HG02885 (cell line): ENCODE results near the gene MAPK8IP3.
"Not testable (repeated sequence)": the region's sequence is repeated elsewhere in the genome, so short reads cannot be mapped to it uniquely, and the experiment has no call there.

ENCODE experiments used
- ATAC-seq: cut with Tn5 transposase; IDR thresholded peaks from one replicate; pipeline ENCODE4 v1.9.1; 2021; ENCODE audit warnings: mild to moderate bottlenecking; ENCODE audit not compliant: unreplicated experiment, poor library complexity

Gene MAPK8IP3

DNA sequence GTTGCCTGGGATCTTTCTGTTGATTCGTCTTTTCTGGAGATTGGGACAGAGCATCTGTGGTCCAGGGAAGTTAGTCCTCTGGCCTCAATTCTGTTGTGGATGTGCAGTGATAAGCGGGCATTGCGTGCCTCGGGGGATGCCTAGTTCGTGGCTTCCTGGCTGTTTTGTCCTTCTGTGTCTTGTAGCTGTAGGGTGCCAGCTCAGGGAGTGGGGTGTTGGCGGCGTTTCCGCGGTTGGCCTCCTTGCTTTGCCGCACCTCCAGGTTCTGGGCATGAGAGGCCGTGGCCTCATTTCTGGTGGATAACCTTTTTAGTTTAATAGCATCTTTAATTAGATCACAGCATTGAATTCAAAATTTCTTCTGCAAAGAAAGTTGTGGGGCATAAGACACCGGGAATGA lies 29.3 kb upstream of the MAPK8IP3 start:
- ATAC-seq, result no peak

DNA sequence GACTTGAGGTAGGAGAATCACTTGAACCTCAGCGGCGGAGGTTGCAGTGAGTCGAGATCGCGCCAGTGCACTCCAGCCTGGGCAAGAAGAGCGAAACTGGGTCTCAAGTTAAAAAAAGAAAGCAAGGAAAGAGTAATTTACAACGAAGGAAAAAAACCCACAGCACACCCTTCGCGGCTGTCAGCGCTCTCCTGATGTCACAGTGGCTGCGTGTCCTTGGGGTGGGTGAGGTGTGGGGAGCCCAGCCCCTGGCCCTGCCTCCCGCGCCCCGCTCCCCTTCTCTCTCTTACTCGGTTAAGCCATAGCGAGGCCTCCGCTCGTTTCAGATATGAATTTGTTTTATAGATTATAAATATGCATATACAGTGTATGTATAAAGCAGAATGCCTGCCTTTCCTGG lies 28.7 kb upstream of the MAPK8IP3 start:
- no peak for ATAC-seq

- ATAC-seq, result peak; percentile 95
These were observed 28.0 kb upstream of the MAPK8IP3 start, which contains the start of gene JPT2 for GRCh38 chr16:1677942-1678499. TSS of gene JPT2 (plus strand) at chr16:1678279. CDS start at chr16:1678313, 34 bp downstream.

DNA sequence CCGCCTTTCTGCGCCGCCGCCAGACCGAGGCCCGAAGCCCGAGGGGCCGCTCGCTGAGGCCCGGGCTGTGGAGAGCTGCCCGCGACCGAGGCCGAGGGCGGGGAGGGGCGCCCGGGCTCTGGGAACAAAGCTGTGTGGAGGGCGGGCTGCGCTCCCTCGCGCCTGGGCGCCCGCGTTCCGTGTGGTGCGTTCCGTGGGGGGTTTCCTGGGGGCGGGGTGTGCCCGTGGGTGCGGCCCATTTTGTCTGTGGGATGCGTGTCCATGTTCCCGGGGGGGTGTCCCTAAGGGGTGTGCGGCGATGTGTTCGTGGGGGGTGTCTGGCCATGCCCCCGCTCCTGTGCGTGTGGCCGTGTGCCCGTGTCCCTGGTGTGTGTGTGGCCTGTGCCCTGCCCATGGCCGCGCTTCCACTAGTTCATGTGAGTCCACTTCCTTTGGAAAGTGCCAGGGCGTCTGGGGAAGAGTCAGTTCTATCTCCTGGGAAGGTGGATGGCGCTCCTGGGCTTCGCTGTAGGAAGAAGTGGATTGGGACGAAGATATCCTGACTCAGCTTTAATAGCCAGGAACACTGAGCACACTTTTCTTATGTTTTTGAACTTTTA lies 27.4 kb upstream of the MAPK8IP3 start:
- peak; percentile 12 for ATAC-seq

- no peak for ATAC-seq
These were observed 25.6 kb upstream of the MAPK8IP3 start for GRCh38 chr16:1680361-1680760.

GRCh38 chr16:1681032-1681431 lies 25.0 kb upstream of the MAPK8IP3 start:
- no peak for ATAC-seq

DNA sequence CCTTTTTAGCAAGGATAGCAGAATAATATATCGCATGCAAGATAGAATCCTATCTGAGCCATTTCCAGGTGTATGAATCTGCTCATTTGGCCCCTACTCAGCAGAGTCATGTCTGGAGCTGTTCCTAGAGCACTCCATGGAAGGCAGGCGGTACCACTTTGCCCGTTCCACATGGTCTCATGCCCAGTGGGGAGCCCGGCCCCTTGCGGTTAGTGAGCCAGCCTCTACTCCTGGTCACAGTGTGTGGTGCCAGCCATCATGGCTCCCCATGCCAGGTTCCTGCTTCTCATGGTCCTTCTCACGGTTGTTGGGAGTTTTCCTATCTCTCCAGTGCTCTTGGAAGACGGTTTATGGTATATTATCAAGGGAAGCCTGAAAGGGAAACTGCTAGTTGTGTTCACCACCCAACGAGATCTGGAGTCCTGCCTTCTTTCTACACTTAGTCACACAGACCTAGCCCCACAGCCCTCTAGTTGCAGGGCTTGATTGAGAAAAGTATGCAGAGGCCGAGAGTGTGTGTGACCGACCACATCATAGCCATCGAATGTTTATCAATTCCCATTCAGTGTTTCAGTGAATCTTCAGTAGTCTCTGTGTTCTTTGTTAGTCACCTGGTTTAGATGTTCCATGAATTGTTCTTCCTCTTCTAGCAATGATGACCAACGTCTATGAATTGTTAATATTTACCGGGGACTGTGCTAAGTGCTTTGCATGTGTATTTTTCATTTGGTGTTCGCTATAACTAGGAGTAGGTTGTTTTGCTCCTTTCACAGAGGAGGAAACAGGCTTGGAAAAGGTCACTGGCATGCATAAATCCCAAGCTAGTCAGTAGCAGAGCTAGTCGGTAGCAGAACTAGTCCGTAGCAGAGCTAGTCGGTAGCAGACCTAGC lies 18.3 kb upstream of the MAPK8IP3 start:
- no peak for ATAC-seq

DNA sequence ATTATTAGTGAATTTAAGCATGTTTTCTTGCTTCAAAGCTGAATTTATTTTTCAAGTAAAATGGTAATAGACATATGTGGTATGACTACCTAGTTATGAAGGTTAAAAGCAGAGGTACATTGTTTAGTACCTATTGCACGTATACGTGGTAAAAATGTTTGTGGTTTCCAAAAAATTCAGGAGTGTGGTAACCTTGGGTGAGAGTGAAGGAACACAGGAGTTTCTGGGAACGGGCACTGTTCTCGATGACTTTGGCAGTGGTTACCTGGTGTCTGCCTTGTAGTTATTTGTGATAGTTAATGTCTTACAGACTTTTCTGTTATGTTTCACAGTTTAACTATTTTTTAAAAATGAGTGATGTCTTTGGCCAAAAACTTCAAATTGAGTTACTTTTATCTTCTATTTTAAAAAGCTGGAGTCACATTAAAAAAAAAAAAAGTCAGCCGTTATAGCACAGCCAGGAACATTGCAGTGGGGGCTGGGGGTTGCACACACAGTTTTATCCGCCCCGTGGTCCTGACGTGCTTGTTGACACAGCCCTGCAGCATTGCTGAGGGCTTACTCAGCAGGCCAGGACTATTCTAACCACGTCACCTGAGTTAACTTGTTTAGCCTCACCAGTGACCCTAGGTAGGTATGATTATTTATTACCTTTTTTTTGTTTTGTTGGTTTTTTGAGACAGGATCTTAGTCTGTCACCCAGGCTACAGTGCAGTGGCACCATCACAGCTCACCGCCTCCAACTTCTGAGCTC lies 17.0 kb upstream of the MAPK8IP3 start:
- no peak for ATAC-seq

DNA sequence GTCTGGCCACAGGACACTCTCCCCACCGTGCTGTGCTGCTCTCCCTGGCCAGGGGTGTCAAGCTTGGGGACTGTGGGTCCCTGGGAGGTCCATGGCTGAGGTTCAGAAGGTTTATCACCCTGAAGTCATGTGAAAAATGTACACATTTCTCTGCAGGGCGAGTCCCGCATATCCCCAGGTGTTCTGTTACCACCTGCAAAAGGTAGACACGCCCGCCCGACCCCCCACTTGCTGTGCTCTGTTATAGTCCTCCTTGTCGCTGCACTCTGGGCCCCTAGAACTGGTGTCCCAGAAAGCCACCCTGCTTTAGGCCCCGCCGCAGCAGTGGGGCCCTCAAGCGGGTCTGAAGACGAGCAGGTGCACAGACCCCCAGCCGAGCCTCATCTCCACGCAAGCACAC lies 16.1 kb upstream of the MAPK8IP3 start:
- ATAC-seq, result no peak

- no peak for ATAC-seq
These were observed 15.2 kb upstream of the MAPK8IP3 start for GRCh38 chr16:1690810-1691209.

DNA sequence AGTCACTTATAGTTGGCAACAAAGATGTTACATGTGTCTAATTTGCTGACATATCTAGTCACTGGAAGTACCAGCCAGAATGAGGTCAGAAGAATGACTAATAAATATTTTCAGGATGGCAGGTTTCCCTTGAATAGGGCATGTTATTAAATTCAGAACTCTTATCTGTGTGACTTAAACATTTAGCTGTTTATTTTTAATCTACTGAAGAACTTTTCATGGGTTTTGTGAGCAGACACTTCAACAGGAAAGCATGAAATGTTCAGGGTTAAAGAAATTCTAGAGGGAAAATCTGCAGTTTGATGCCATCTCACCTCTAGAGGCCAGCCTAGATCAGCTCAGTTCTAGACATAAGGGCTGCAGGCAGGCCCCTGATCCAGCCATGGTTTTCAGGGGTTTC lies 14.7 kb upstream of the MAPK8IP3 start:
- no peak for ATAC-seq

GRCh38 chr16:1691956-1692355 lies 14.0 kb upstream of the MAPK8IP3 start:
- ATAC-seq, result no peak

DNA sequence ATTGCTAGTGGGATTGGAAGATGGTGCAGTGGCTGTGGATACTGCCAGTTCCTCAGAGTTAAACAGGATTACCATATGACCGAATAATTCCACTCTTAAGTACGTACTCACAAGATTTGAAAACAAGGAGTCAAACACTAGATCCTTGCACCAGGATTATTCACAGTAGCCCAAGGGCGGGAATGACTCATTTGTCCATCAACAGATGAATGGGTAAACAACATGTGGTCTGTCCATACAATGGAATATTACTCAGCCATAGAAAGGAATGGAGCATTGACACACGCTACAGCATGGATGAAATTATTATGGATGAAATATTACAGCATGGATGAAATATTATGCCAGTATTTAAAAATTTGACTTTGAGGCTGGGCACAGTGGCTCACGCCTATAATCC lies 9.1 kb upstream of the MAPK8IP3 start:
- ATAC-seq, result no peak

GRCh38 chr16:1698680-1699079 lies 7.3 kb upstream of the MAPK8IP3 start:
- no peak for ATAC-seq

DNA sequence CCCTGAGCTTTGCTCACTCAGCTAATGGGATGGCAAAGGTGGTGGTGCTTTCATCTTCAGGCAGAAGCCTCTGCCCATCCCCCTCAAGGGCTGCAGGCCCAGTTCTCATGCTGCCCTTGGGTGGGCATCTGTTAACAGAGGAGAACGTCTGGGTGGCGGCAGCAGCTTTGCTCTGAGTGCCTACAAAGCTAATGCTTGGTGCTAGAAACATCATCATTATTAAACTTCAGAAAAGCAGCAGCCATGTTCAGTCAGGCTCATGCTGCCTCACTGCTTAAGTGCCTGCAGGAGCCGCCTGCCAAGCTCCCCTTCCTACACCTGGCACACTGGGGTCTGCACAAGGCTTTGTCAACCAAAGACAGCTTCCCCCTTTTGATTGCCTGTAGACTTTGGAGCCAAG lies 5.7 kb upstream of the MAPK8IP3 start:
- ATAC-seq, result no peak

DNA sequence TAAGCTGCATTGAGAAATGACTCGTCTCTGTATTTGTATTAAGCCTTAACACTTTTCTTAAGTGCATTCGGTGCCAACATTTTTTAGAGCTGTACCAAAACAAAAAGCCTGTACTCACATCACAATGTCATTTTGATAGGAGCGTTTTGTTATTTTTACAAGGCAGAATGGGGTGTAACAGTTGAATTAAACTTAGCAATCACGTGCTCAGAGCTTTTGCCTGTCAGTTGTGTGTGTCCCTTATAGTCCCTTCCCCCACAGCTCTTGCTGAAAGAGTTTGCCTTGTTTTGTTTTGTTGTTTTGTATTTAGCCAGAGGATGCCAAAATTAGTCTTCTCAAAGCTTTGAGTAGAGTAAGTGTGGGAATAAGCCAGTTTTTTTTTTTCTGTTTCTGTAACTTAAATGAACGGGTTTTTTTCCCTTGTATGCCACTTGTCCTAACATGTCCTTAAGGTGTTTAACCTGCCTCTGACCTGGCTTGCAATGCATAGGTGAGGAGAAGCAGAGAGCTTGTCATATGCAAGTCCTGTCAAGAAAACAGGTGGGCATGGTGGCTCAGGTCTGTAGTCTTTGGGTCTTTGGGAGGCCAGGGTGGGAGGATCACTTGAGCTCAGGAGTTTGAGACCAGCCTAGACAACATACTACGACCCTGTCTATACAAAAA lies 4.6 kb upstream of the MAPK8IP3 start:
- no peak for ATAC-seq

- ATAC-seq, result not testable (repeated sequence)
These were observed 689 bp upstream of the MAPK8IP3 start for GRCh38 chr16:1705324-1705687.

GRCh38 chr16:1706386-1707192 lies 594 bp downstream of the MAPK8IP3 start:
- ATAC-seq, result peak; percentile 27

GRCh38 chr16:1707193-1707790 lies 1.3 kb downstream of the MAPK8IP3 start:
- ATAC-seq, result no peak
